ENCODE data around the gene ENTPD6. TPM values are rescaled to one million over a fixed set of nuclear protein-coding genes. Genes with fewer than 3 reads are reported as not detected.

The ENTPD6 gene
- total RNA-seq, 2 experiments from 2014 or later: 33.8 to 45.6 TPM

GRCh38 chr20:25217161-25218108 lies 21.9 kb downstream of the ENTPD6 start:
- CTCF ChIA-PET: no interaction called here

GRCh38 chr20:25218109-25218486 lies 22.6 kb downstream of the ENTPD6 start:
- POLR2A ChIA-PET: no interaction called here
- no peaks in the 10 kb centered on the region for H3K9me3 Mint-ChIP-seq

More at GRCh38 chr20:25217161-25218108, 21.9 kb downstream of the ENTPD6 start:
- Mint-ChIP-seq H3K27me3 (no peaks in the 10 kb centered on the region), H3K36me3 (ENCODE audit: low read depth) (no peaks in the 10 kb centered on the region), H3K4me1 (no peaks in the 10 kb centered on the region), H3K9me3 (no peaks in the 10 kb centered on the region), H3K4me3 (no peak overlapping the region), H3K27ac (no peak overlapping the region)
- no peak for DNase-seq
- POLR2A ChIA-PET: no interaction called here

GRCh38 chr20:25218492-25218891 lies 23.0 kb downstream of the ENTPD6 start:
- Mint-ChIP-seq H3K27me3 (no peaks in the 10 kb centered on the region), H3K36me3 (ENCODE audit: low read depth) (no peaks in the 10 kb centered on the region), H3K9me3 (no peaks in the 10 kb centered on the region), H3K27ac (no peak overlapping the region), H3K4me1 (peaks cover 3% of the 10 kb centered on the region), H3K4me3 (no peak overlapping the region)
- ChIA-PET CTCF (no interaction called here), POLR2A (no interaction called here)
- DNase-seq: no peak

More at GRCh38 chr20:25218109-25218486, 22.6 kb downstream of the ENTPD6 start:
- CTCF ChIA-PET: no interaction called here
- H3K4me3 Mint-ChIP-seq: no peak overlapping the region
- H3K4me1 Mint-ChIP-seq: peaks cover under 1% of the 10 kb centered on the region
- H3K36me3 Mint-ChIP-seq (ENCODE audit: low read depth): no peaks in the 10 kb centered on the region
- no peaks in the 10 kb centered on the region for H3K27me3 Mint-ChIP-seq
- no peak overlapping the region for H3K27ac Mint-ChIP-seq
- no peak for DNase-seq

DNA sequence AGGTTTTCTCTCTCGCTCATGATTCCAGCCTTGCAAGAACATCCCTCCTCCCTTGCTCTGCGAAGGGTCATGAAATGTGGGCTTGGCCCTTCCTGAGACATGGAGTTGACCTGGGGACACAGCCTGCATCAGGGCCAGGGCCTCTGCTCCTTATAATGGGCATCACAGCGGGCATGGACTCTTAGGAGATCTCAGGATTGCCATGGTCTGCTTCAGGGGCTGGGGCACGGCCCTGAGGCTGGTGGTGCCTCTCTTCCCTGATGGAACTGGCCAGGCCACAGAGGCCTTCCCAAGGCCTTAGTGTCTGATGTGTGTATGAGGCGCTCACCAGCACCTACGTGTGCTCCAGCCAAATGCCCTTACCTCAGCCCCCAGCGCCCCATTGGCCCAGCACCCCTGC lies 23.9 kb downstream of the ENTPD6 start:
- no peaks in the 10 kb centered on the region for H3K36me3 Mint-ChIP-seq (ENCODE audit: low read depth)
- peaks cover 3% of the 10 kb centered on the region for H3K4me1 Mint-ChIP-seq
- no peaks in the 10 kb centered on the region for H3K9me3 Mint-ChIP-seq
- H3K27me3 Mint-ChIP-seq: no peaks in the 10 kb centered on the region
- CTCF ChIA-PET: no interaction called here
- H3K27ac Mint-ChIP-seq: no peak overlapping the region
- no peak for DNase-seq
- no peak overlapping the region for H3K4me3 Mint-ChIP-seq
- POLR2A ChIA-PET: no interaction called here

DNA sequence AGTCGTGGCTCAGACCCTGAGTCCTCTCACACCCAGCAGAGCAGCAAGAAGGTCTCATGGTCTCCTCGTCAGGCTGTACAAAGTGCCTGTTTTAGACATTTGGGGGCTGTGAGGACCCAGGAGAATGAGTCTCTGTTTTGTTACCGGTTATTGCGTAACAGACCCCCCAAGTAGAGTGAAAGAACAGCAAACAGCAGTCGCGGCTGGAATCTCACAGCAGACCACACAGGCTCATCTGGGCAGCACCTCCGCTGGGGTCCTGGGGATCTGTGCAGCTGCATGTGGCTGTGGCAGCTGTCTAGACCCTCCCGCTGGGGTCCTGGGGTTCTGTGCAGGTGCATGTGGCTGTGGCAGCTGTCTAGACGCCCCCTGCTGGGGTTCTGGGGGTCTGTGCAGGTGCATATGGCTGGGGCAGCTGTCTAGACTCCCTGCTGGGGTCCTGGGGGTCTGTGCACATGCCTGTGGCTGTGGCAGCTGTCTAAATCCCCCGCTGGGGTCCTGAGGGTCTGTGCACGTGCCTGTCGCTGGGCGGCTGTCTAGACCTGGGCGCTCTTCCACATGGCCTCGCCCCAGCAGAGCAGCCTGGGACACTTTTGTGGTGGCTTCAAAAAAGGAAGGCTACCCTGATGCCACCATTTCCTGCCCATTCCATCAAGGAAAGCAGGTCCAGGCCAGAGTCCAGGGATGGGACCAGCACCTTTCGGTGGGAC lies 24.7 kb downstream of the ENTPD6 start:
- peaks cover 3% of the 10 kb centered on the region for H3K4me1 Mint-ChIP-seq
- H3K27me3 Mint-ChIP-seq: no peaks in the 10 kb centered on the region
- POLR2A ChIA-PET: no interaction called here
- no peak for DNase-seq
- CTCF ChIA-PET: interaction anchor here (1.1 to 1.3 kb wide), 2 partner anchors 12 to 40 kb away, joined by 3 read pairs; no protein-coding TSS in a partner anchor
- no peak overlapping the region for H3K27ac Mint-ChIP-seq
- H3K4me3 Mint-ChIP-seq: no peak overlapping the region
- no peaks in the 10 kb centered on the region for H3K36me3 Mint-ChIP-seq (ENCODE audit: low read depth)
- H3K9me3 Mint-ChIP-seq: no peaks in the 10 kb centered on the region

- H3K27me3 Mint-ChIP-seq: no peaks in the 10 kb centered on the region
- no peak overlapping the region for H3K27ac Mint-ChIP-seq
- ChIA-PET CTCF (interaction anchor here (1.1 to 1.3 kb wide), 2 partner anchors 13 to 39 kb away, joined by 3 read pairs; no protein-coding TSS in a partner anchor), POLR2A (no interaction called here)
- no peaks in the 10 kb centered on the region for H3K36me3 Mint-ChIP-seq (ENCODE audit: low read depth)
- peaks cover 3% of the 10 kb centered on the region for H3K4me1 Mint-ChIP-seq
- DNase-seq: no peak
- H3K4me3 Mint-ChIP-seq: no peak overlapping the region
- no peaks in the 10 kb centered on the region for H3K9me3 Mint-ChIP-seq
Measured at GRCh38 chr20:25220810-25221591, 25.5 kb downstream of the ENTPD6 start.

DNA sequence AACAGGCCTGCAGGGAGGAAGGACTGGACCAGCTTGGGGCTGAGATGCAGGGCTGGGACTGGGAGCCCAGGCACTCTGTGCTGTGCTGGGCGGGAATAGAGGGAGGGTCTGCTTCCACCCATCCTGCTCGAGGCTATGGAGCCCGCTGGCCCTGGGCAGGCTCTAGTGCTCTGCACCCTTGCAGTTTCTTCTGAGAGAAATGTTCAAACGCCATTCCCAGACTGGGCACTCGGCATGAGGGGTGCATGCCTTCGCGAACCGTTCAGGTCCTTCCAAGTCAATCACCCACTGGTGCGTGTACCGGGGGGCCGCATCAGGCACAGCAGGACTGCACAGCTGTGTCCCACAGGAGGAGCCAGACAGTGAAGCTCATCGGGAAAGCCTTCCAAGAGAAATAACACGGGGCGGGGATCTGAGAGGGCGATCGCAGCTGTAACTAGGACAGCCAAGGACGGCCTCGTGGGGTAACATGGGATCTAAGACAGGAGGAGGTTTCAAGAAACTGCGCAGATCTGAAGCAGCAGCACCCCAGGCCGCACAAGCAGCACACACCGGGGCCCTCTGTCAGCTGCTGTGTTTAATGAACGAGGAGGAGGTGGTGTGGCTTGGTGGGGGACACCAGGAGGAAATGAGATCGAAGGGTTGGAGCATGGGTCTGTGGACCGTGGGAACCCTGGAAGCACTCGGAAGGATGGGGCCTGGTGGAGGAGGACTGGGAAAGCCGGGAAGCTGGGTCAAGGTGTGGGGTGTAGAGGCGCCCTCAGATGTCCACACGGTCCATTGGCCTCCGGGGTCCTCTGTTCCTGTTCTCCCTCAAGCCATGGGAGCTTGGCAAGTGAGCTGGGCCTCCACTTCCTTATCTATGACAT lies 26.3 kb downstream of the ENTPD6 start:
- POLR2A ChIA-PET: no interaction called here
- Mint-ChIP-seq H3K27ac (no peak overlapping the region), H3K9me3 (no peaks in the 10 kb centered on the region), H3K27me3 (no peaks in the 10 kb centered on the region), H3K4me3 (no peak overlapping the region), H3K4me1 (peaks cover 3% of the 10 kb centered on the region), H3K36me3 (ENCODE audit: low read depth) (no peaks in the 10 kb centered on the region)
- no peak for DNase-seq
- CTCF ChIA-PET: interaction anchor here (1.0 kb wide), 1 partner anchor 177 kb away, joined by 4 read pairs; no protein-coding TSS in a partner anchor

DNA sequence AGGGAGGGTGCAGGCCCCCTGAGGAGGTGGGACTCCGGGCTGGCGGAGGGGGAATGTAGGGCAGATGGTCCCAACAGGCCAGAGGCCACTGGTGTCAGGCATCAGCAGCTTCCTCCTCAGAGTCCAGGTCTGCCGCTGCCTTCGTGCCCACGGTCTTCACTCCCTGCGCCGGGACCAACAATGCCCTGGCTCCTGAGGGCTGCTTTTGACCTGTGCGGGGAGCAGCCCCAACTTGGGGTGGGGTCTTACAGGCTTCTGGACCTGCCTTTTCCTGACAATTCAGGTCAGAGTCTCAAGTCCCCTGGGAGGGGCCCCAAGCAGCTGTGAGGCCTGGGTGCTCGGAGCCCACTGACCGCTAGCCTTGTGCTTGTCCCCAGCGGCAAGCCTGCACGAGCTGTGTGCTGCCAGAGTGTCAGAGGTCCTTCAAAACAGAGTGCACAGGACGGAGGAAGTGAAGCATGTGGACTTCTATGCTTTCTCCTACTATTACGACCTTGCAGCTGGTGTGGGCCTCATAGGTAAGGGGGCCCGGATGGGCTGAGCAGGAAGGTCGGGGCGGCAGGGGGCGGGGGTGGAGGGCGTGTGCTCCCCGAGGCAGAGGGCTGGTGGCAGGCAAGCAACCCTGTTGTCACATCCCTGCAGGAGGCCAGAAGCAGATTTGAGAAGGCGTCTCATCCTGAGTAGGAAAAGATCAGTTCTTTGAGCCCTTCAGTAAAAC lies 27.1 kb downstream of the ENTPD6 start:
- H3K27ac Mint-ChIP-seq: no peak overlapping the region
- no peak overlapping the region for H3K4me3 Mint-ChIP-seq
- H3K9me3 Mint-ChIP-seq: no peaks in the 10 kb centered on the region
- peaks cover 3% of the 10 kb centered on the region for H3K4me1 Mint-ChIP-seq
- H3K36me3 Mint-ChIP-seq (ENCODE audit: low read depth): no peaks in the 10 kb centered on the region
- DNase-seq: no peak
- ChIA-PET CTCF (interaction anchor here (0.7 to 1.4 kb wide), 4 partner anchors 9 to 176 kb away, joined by 3 to 4 read pairs (median 4); no protein-coding TSS in a partner anchor), POLR2A (no interaction called here)
- H3K27me3 Mint-ChIP-seq: no peaks in the 10 kb centered on the region

- POLR2A ChIA-PET: no interaction called here
Measured at GRCh38 chr20:25223179-25223661, 27.7 kb downstream of the ENTPD6 start.

DNA sequence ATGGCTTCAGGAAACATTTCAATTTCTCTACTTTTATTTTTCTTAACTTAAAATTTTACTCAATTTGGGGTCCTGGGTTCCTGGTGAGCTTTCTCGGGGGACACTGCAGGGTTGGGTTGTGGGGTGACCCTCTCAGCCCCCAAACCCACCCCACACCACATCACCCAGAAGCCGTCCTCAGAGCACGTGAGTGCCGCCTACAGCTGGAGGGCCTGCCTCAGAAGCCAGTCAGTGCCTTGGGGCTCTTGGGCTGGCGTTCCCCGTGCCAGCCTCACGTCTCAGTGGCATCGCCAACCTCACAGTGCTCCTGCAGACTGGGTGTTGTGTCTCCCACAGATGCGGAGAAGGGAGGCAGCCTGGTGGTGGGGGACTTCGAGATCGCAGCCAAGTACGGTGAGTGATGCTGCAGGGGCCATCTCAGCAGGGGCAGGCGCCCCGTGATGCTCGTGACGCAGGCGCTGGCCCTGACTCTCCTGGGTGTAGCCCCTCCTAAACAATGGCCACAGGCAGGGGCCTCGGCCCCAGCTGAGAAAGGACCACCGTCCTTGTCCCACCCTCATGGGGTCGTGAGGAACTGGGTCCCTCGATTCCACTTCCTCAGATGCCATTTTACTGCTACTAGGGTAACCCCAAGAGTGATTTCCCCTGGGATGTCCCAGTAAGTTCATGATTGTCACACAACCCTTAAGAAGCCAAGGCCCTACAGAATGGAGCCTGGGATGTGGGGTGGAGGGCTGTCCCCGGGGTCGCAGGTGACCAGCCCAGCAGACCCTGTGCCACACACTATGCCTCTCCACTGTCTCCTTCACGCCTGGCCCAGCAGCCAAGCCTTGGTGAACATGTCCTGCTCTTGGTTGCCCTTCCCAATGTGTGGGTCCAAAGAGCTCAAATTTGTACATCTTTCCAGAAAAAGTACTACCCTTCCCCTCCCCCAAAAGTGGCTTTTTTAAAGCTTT lies 28.5 kb downstream of the ENTPD6 start:
- DNase-seq: no peak
- ChIA-PET CTCF (interaction anchor here (0.6 to 1.4 kb wide), 5 partner anchors 10 to 1238 kb away, joined by 3 to 4 read pairs (median 3); no protein-coding TSS in a partner anchor), POLR2A (no interaction called here)
- no peaks in the 10 kb centered on the region for H3K36me3 Mint-ChIP-seq (ENCODE audit: low read depth)
- H3K27me3 Mint-ChIP-seq: no peaks in the 10 kb centered on the region
- H3K4me3 Mint-ChIP-seq: no peak overlapping the region
- no peak overlapping the region for H3K27ac Mint-ChIP-seq
- no peaks in the 10 kb centered on the region for H3K9me3 Mint-ChIP-seq
- peaks cover 3% of the 10 kb centered on the region for H3K4me1 Mint-ChIP-seq

More at GRCh38 chr20:25223179-25223661, 27.7 kb downstream of the ENTPD6 start:
- peak overlapping the region; percentile 31 for H3K27ac Mint-ChIP-seq
- H3K36me3 Mint-ChIP-seq (ENCODE audit: low read depth): no peaks in the 10 kb centered on the region
- no peaks in the 10 kb centered on the region for H3K27me3 Mint-ChIP-seq
- H3K4me3 Mint-ChIP-seq: no peak overlapping the region
- H3K9me3 Mint-ChIP-seq: no peaks in the 10 kb centered on the region
- peaks cover 3% of the 10 kb centered on the region for H3K4me1 Mint-ChIP-seq
- CTCF ChIA-PET: interaction anchor here (0.6 to 1.4 kb wide), 5 partner anchors 9 to 1238 kb away, joined by 3 to 4 read pairs (median 3); no protein-coding TSS in a partner anchor
- DNase-seq: peak; percentile 21

Measured in activated CD4-positive, alpha-beta T cell treated with anti-CD3 and anti-CD28 coated beads, Interleukin-2, amount 10 ng/mL, durations not matched to agents 7 days and 5 days (primary cell).